ENCODE data around the gene ADAM11.
A peak's percentile ranks its signal among the peaks of the same experiment; 100 is the strongest.

Gene ADAM11

DNA sequence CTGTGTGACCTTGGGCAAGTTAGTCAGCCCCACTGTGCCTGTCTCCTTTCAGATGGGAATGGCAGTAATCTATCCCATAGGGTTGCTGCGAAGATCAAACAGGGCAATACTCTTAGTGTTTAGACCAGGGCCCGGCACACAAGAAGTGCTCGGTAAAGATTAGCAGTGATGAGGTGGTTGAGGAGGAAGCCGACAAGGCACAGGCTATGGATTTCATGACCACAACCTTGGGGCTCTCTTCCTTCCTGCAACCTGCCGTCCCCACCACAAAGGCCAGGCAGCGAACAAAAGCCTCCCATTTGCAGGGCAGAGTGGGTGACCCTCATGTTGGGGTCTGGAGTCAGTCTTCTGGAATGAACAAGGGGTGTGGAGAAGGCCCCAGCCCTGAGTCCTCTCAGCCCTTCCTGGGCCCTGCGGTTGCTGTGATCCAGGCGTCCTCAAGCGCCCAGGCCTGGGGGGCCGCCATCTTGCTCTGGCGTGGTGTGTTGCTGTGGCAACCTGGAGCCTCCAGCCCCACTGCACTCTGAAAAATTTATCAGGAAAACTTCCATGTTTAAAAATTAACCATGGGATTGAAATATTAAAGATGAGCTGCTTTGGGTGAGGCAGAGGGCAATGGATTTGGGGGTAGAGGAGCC lies 9.8 kb downstream of the ADAM11 start:
- no peak for TF ChIP-seq GATA2 (IDR thresholded peaks at IDR 0.05; ENCODE audit: low read depth, low read length)
- no peak for TF ChIP-seq GATA3 (IDR thresholded peaks at IDR 0.05; ENCODE audit: low read depth, low read length)

DNA sequence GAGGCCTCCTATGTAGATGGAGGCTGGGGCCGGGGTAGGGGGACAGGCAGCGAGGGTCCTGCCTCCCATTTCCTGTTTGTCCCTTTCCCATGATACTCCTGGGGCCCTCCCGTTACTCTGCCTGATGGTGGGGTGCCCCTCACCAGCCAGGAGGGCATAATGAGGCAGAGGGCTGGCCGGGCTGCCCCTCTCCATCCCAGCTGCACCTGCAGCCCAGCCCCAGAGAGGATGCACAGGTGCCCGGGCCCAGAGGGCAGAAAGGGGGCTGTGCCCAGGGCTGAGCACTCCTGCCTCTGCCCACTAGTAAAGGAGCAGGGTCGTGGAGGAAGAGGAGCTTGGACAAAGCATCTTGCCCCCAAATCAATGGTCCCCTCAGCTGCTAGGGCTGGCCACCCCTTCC lies 10.4 kb downstream of the ADAM11 start:
- TF ChIP-seq GATA3 (IDR thresholded peaks at IDR 0.05; ENCODE audit: low read depth, low read length) (no peak), GATA2 (IDR thresholded peaks at IDR 0.05; ENCODE audit: low read depth, low read length) (no peak)

DNA sequence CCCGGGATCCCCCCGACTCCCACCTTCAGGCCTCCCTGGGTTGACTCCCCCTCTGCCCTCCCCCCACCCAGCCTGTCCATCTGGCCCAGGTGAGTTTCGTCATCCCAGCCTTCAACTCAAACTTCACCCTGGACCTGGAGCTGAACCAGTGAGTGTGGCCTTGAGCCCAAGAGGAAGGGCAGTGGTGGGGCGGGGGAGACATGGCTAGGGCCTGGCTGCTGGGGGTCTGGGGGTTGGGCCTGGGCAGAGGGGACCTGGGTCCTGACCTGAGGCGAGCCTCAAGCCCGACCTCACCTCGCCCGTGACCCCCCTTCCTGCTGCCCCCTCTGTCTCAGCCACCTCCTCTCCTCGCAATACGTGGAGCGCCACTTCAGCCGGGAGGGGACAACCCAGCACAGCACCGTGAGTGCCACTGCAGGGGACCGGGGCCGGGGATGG lies 10.9 kb downstream of the ADAM11 start:
- TF ChIP-seq GATA3 (IDR thresholded peaks at IDR 0.05; ENCODE audit: low read depth, low read length) (no peak), GATA2 (IDR thresholded peaks at IDR 0.05; ENCODE audit: low read depth, low read length) (no peak)

- no peak for TF ChIP-seq GATA2 (IDR thresholded peaks at IDR 0.05; ENCODE audit: low read depth, low read length)
- TF ChIP-seq GATA3 (IDR thresholded peaks at IDR 0.05; ENCODE audit: low read depth, low read length), result no peak
Measured at GRCh38 chr17:44770166-44770925, 11.6 kb downstream of the ADAM11 start.

DNA sequence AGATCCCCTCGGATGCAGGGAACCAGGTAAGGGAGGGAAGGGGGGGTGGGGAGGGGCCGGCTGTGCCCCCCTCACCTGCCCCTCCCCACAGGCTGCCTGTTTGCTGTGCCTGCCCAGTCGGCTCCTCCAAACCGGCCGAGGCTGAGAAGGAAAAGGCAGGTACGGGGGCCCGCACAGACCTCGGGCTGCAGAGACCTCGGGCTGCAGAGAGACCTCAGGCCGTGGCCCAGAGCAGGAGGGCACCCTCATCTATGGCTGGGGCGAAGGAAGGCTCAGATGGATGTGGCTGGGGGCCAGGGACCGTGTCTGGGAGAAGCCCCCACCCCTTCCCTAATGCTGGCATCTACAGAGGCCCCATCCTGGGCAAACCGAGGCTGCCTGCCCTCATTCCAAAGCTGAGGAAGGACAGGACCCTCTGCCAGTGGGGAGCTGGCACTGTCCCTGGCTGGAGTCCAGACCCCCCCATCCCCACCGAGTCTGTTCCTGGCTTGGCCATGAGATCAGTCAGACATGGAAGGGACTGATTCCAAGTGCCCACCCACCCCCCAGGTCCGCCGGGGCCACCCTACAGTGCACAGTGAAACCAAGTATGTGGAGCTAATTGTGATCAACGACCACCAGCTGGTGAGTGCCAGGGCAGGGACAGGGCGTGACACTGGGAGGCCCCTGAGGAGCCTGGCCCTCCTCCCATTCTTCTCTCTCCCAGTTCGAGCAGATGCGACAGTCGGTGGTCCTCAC lies 13.7 kb downstream of the ADAM11 start:
- TF ChIP-seq GATA3 (IDR thresholded peaks at IDR 0.05; ENCODE audit: low read depth, low read length) (no peak), GATA2 (IDR thresholded peaks at IDR 0.05; ENCODE audit: low read depth, low read length) (no peak)

DNA sequence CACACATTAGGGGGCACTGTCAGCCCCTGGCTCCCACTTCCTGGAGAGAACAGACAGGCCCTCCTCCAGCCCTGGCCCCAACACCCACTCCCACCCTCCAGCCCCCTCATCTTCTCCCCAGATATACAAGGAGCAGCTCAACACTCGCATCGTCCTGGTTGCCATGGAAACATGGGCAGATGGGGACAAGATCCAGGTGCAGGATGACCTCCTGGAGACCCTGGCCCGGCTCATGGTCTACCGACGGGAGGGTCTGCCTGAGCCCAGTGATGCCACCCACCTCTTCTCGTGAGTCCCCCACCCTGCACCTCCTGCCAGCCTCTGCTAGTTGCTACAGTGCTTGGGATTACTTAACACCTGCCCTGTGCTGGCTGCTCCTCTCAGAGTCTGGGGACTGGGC lies 14.4 kb downstream of the ADAM11 start:
- no peak for TF ChIP-seq GATA3 (IDR thresholded peaks at IDR 0.05; ENCODE audit: low read depth, low read length)
- TF ChIP-seq GATA2 (IDR thresholded peaks at IDR 0.05; ENCODE audit: low read depth, low read length), result no peak

- no peak for TF ChIP-seq GATA2 (IDR thresholded peaks at IDR 0.05; ENCODE audit: low read depth, low read length)
- TF ChIP-seq GATA3 (IDR thresholded peaks at IDR 0.05; ENCODE audit: low read depth, low read length), result no peak
Measured at GRCh38 chr17:44774271-44775135, 15.7 kb downstream of the ADAM11 start.

DNA sequence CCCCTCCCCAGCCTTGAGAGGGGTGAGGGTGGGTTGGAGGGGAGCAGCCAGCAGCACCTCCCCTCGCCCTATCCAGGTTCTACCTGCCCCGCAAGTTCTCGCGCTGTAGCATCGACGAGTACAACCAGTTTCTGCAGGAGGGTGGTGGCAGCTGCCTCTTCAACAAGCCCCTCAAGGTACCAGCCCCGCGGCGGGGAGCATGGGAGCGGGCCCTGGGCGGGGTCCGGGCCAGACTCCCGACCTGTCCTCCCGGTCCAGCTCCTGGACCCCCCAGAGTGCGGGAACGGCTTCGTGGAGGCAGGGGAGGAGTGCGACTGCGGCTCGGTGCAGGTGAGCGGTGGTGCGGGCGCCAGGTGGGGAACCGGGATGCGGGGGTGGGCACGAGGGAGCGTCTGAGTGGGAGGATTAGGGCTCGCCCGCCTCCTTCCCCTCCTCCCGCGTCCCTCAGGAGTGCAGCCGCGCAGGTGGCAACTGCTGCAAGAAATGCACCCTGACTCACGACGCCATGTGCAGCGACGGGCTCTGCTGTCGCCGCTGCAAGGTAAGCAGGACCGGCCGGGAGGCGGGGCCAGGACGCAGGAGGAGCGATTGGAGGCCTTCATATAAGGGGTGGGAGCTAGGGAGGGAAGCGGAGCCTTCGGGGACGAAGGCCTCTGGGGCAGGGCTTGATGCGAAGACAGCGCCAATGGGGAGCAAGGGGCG lies 16.5 kb downstream of the ADAM11 start:
- TF ChIP-seq GATA2 (IDR thresholded peaks at IDR 0.05; ENCODE audit: low read depth, low read length) (no peak), GATA3 (IDR thresholded peaks at IDR 0.05; ENCODE audit: low read depth, low read length) (no peak)

DNA sequence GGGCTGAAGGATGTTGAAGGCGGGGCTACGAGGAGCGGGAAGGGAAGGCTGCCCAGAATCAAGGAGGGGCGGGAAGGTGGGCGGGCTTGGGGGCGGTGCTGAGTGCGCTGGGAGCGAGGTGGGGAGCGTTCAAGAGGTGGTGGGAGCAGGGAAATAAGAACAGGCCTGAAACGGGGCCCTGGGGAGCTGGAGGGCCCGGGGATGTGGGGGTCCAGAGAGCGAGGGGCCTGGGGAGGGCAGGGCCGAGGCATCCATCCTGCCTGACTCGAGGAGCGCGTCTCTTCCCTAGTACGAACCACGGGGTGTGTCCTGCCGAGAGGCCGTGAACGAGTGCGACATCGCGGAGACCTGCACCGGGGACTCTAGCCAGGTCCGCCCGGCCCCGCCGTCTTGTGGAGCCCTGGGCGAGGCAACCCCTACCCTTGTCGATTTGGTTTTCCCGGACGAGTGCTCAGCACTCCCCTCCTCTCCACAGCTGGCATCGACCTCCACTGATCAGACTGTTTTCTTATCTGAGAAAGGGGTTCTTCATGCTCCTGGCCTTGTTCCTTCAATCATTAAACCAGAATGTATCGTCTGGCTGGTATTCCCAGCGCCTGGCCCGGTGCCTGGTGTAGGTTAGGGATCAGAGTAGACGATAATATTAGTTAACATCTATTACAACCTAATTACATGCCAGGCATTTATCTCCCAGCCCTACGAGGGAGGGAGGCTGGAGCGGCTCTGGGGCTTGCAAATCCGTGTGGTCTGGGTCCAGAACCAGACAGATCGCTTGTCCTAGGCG lies 17.2 kb downstream of the ADAM11 start:
- TF ChIP-seq GATA2 (IDR thresholded peaks at IDR 0.05; ENCODE audit: low read depth, low read length), result peak; percentile 58
- TF ChIP-seq GATA3 (IDR thresholded peaks at IDR 0.05; ENCODE audit: low read depth, low read length), result no peak

DNA sequence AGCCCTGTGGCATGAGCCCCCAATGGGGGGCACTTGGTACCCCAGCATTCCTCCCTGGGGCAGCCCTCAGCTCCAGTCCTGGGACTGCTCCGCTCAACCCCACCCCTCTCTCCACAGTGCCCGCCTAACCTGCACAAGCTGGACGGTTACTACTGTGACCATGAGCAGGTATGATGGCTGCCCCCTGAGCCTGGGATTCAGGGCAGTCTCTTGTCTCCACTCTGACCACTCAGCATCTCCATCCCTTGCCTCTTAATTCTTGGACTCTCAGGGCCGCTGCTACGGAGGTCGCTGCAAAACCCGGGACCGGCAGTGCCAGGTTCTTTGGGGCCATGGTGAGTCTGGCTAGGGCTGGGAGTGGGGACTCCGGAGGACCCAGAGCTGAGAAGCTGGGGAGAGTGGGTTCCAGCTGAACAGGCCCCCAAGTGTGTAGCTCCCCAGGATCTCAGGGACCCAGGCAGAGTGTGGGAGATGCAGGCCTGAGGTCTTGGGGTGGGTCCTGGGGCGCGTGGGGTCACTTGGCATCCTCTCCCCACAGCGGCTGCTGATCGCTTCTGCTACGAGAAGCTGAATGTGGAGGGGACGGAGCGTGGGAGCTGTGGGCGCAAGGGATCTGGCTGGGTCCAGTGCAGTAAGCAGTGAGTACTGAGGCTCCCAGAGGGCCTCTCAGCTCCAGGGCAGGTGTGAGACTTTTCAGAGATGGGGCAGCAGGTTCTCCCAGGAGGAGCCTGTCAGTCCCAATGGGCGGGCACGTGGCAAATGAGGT lies 18.0 kb downstream of the ADAM11 start:
- TF ChIP-seq GATA3 (IDR thresholded peaks at IDR 0.05; ENCODE audit: low read depth, low read length) (no peak), GATA2 (IDR thresholded peaks at IDR 0.05; ENCODE audit: low read depth, low read length) (no peak)

DNA sequence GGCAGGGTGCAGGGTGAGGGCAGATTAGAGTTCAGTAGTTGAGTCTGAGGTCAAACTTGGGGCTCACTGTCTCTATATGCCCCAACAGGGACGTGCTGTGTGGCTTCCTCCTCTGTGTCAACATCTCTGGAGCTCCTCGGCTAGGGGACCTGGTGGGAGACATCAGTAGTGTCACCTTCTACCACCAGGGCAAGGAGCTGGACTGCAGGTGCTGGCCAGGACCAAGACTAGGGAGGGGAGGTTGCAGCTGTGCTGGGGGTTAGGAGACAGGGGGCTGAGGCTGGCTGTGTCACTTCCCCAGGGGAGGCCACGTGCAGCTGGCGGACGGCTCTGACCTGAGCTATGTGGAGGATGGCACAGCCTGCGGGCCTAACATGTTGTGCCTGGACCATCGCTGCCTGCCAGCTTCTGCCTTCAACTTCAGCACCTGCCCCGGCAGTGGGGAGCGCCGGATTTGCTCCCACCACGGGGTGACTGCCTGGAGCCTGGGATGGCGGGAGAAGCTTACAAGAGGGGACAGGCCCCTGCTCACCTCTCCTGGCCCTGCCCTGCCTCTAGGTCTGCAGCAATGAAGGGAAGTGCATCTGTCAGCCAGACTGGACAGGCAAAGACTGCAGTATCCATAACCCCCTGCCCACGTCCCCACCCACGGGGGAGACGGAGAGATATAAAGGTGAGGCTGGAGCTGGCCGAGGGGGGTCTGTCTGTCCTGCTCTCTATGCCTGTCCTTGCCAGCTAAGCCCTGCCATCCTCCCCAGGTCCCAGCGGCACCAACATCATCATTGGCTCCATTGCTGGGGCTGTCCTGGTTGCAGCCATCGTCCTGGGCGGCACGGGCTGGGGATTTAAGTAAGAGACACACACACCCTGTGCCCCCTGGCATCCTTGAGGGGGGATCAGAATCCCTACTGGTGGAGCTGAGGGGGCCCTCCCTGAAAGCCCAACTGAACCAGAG lies 18.9 kb downstream of the ADAM11 start:
- TF ChIP-seq GATA2 (IDR thresholded peaks at IDR 0.05; ENCODE audit: low read depth, low read length) (no peak), GATA3 (IDR thresholded peaks at IDR 0.05; ENCODE audit: low read depth, low read length) (no peak)

All from SH-SY5Y (cell line).